NCI-H146 treated with DMSO at 0.1 percent for 48 hours (cell line): ENCODE measurements around the gene TNNI2.

Experiments used
- DNase-seq: peaks from one replicate; lab custom pipeline; 2025; ENCODE audit not compliant: unreplicated experiment; lab: John Stamatoyannopoulos, UW

TNNI2 gene

DNA sequence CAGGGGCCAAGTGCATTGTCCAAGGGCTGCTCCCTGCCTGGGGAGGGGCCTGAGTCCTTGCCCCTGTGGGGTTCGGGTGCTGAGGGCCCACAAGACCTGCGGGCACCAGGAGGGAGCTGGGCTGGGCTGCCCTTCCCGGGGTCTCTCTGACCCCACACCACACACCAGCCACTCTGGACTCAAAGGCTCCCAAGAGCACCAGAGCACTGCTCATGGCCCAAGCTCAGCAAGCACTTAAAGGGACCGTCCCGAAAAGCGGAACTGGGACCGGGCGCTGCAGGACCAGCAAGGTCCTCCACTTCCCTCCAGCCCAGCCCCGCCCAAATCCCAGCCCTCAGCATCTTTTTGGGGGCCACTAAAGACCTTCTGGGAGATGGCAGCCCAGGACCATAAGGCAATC, 19.4 kb downstream of the TNNI2 start:
- DNase-seq: no peak

DNA sequence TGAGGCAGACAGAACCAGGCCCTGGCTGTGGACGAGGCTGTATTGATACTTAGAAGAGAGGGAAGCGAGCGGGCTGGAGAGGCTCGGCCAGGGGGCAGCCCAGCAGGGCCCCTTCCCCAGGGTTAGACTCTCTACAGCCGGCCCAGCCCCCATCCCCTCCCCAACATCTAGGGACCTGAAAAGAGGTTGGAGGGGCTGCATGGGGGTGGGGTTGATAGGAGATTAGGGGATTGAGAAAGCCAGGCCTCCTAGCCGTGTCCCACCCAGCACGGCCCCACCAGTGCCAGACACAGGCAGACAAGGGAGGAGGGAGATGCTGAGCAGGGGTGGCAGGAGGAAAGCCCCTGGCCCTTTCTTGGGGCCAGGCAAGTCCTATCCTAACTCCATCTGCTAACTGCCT, 19.8 kb downstream of the TNNI2 start:
- no peak for DNase-seq

DNA sequence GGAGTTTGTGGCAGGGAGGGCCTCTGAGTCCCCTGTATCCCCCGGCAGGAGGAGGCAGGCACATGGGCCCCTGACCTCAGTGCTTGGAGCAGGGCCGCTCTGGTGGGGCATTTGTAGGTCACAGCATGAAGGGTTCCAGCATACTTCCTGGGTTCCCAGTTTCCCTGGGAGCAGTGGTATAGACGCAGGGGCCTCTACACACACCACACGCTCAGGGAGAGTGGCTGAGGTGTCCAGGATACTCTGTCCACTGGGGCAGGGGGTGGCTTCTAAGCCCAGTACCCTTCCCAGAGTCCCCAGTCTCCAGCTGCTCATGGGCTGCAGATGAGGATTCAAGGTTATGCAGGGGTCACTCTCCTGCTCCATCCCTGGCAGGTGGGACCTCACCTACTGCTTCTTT, 20.2 kb downstream of the TNNI2 start:
- DNase-seq: no peak

DNA sequence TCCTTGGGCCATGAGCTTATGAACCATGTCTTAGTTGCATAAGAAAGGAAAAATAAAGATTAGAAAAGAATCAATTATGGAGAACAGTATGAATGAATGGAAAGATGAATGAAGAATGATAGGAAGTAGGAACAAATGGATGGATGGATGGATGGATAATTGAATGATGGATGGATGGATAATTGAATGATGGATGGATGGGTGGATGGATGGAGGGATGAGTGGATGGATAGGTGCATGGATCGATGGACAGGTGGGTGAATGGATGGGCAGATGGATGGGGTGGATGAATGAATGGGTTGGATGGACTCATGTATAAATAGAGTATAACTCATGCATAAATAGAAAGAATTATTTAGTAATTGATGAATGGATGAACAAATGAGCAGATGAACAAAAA, 21.3 kb downstream of the TNNI2 start:
- DNase-seq: no peak

- no peak for DNase-seq
These were observed 22.9 kb downstream of the TNNI2 start for GRCh38 chr11:1861435-1862411.

- no peak for DNase-seq
These were observed 24.0 kb downstream of the TNNI2 start for GRCh38 chr11:1862588-1863351.

GRCh38 chr11:1863352-1864216, 24.8 kb downstream of the TNNI2 start:
- no peak for DNase-seq

DNA sequence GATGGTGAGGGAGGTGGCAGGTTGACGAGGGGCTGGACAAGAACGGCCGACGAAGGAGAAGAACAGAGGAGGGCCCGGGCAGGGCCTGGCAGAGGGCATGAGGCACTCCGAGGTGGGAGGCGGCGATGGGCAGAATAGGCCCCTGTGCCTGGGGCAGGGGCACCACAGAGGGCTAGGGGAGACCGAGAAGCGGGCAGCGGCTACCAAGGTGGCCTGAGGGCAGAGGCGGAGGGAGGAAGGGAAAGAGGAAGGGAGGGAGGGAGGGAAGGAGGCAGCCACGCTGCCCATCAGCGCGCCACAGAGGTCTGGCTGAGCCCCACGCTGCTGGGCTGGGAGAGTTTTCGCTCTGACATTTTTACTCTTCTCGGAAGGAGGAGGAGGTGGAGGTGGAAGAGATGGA, 25.4 kb downstream of the TNNI2 start:
- DNase-seq: no peak

DNA sequence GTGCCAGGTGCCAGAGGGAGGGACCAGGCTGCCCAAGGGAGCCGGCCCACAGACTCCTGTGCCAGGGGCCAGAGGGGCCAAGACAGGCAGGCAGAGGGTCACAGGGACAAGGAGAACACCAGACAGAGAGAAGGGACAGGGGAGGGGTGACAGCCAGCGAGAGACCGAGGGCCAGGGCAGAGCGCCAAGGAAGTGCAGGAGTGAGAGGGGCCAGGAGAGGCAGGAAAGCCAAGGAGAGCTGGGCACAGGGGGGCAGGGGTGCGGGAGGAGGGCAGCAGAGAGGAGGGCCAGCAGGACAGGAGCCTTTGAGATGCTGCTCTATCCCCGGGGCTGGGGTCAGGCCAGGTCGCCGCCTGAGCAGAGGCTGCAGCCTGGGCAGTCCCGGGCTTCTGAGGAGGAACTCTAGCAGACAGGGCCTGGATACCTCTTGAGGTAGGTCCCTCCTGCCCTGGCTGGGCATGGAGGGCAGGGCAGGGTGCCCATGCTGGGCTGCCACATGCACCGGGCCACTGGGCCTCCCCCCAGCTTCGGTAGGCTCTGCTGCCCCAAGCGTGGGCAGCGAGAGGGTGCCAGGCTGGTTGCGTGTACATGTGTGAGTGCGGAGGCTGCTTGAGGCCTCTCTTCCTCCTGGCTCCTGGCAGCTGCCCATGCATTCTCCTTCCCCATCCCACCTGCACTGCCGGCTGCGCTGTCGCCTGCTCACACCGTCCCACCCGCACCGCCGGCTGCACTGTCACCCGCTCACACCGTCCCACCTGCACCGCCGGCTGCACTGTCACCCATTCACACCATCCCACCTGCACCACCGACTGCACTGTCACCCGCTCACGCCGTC, 26.3 kb downstream of the TNNI2 start:
- DNase-seq: no peak

- no peak for DNase-seq
These were observed 27.4 kb downstream of the TNNI2 start for GRCh38 chr11:1866226-1866625.

- DNase-seq: no peak
These were observed 28.0 kb downstream of the TNNI2 start for GRCh38 chr11:1866776-1867175.

- no peak for DNase-seq
These were observed 28.6 kb downstream of the TNNI2 start for GRCh38 chr11:1867381-1867780.

GRCh38 chr11:1868056-1868635, 29.4 kb downstream of the TNNI2 start:
- no peak for DNase-seq

DNA sequence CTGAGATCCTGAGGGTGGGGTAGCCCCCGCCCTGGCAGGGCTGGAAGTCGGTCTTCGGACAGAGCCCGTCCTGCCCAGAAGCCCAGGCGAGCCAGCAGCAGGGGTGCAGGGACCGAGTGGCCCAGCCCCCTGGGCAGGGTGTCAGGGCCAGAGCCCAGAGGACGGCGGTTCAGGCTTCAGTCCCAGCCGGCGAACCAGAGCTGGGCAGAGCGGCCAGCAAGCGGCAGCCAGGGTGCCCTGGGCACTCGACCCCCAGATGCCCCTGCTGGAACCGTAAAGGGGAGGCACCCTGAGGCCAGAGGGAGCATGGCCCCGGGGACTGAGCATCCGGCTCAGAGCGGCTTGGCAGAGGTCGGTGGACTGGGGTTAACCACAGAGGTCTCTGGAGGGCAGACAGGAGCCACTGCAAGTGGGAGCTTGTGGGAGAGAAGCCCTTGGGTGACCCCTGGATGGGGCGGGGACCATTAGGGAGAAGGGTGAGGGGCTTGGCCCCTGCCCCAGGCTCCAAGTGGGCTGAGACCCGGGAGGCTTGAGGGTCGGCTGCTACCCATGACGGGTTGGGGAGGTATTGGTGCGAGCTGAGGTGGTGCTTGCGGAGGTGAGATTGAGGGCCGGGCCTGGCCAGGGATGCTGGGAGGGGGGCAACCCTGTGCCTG, 30.0 kb downstream of the TNNI2 start:
- DNase-seq: no peak

DNA sequence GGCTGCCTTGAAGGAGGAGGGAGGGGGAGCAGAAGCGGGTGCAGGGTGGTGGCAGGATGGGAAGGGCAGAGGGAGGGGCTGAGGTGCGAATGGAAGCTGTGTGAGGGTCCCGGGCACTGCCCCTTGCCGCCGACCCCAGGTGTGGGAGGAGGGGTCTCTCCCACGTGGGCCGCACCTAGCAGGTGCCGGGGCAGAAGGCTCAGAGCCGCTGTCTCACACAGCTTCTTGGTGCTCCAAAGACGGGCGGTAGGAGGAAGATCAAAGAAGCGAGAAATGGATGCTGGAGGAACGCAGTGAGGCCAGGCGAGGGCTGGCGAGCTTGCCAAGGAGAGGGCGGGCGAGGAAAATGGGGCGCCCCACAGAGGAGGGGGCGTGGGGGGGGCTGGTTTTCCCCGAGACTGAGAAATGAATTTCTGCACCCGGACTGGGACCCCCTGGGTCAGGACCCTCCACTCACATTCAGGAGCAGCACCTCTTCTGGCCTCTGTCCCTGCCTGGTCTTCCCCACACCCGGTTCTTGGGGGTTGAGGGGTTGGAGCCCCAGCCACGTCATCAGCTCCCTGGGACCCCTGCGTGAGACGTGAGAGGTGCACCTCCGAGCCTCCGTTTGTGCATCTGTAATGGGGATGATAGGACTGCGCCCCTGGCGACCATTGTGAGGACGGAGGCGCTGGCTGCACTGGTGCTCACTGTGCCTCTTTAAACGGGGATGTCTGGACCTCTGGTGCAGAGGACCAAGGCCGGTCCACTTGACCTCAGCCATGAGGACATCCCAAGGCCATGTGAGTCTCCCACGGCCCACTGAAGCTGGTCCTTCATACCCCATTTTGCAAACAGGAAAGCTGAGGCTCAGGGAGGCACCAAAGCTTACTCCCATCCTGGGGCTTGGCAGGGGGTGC, 30.9 kb downstream of the TNNI2 start:
- no peak for DNase-seq

DNA sequence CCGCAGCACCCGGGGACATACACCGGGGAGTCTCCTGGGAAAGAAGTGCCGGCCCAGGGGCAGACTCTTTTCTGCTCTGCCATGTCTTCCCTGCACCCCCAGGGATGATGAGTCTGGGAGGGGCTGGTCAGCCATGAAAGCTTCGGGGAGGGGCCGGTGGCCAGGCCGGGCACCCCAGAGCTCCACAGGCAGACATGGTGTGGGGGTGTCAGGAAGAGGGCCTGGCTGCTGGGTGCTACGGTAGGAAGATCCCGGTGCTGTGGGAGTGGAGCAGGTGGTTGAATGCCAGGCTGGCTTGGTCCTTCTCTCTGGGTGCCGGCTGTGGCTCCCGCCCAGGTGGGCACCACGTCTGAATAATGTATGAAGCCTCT, 31.5 kb downstream of the TNNI2 start:
- no peak for DNase-seq

DNA sequence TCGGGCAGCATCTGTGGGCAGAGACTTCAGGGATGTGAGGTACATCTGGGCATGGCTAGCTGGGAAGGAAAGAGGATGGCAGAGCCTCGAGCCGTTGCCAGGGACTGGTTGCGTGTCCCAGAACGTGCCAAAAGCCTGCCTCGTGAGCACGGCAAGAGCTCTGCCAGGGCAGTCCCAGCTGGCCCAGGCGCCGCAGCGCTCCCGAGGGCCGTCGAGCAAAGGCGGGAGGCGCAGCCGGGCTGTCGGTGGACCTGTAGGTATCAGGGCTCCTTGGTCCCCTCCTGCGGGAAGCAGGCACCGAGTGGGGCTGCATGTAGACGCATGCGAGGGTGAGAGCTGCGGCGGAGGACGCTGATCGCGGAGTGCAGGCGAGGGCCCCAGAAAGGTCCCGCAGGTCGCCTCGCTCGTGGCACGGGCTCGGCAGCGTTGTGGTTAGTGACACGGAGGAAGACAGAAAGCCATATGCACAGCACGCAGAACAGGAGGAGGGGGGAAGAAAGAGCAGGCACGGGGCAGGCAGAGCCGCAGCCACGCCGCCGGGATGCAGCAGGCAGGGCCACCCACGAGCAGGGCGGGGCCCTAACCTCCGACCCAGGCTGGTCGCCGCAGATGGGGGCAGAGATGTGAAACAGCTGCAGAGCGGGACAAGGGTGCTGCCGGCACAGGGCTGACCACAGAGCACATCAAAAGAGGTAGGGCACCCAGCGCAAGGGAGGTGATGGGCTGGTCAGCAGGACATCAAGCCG, 32.1 kb downstream of the TNNI2 start:
- DNase-seq: no peak

DNA sequence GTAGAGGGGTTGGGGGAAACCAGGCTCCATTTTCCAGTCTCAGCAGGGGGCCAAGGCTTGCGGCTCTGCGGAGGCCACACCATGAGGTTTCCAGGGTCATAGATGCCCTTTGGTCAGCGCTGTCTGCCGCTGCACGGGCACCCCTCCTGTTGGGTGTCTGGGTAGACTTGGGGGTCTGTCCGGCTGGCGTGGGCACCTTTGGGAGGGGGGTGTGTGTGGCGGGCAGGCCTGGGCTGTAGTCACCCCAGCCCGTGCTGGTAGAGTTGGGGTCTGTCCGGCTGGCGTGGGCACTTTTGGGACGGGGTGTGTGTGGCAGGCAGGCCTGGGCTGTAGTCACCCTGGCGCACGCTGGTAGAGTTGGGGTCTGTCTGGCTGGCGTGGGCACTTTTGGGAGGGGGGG, 32.8 kb downstream of the TNNI2 start:
- DNase-seq: no peak
